H7 (cell line): ENCODE results near the gene WBP1. TPM values are rescaled to one million over a fixed set of nuclear protein-coding genes. Genes with fewer than 3 reads are reported as not detected.
"Not testable (repeated sequence)": the region's sequence is repeated elsewhere in the genome, so short reads cannot be mapped to it uniquely, and the experiment has no call there.

ENCODE experiments used
- DNase-seq: peaks from one replicate; pipeline ENCODE4 v3.0.0; 2012
- H3K27me3 ChIP-seq: 2 replicates; pipeline ENCODE4 v1.6.0; 2011; ENCODE audit warnings: mild to moderate bottlenecking, low read length; ENCODE audit not compliant: control insufficient read depth, insufficient read depth
- H3K36me3 ChIP-seq: replicated peaks from 2 replicates; pipeline ENCODE4 v1.5.1; 2011; ENCODE audit warnings: low read length; ENCODE audit not compliant: control insufficient read depth, insufficient read depth
- H3K4me3 ChIP-seq: 2 replicates; pipeline ENCODE4 v1.5.1; 2011; ENCODE audit warnings: low read depth, mild to moderate bottlenecking, control low read depth, low read length, moderate library complexity; ENCODE audit not compliant: insufficient read depth
- total RNA-seq: library from RNA; depleted of rRNA; stranded (reverse); fragments of >200 nt; shearing (Covaris generic); gene quantifications from 2 replicates; pipeline ENCODE4 v1.2.3, GENCODE V29; 2014

Gene WBP1
- total RNA-seq, 1 experiment from 2014 or later = 81.0 TPM

DNA sequence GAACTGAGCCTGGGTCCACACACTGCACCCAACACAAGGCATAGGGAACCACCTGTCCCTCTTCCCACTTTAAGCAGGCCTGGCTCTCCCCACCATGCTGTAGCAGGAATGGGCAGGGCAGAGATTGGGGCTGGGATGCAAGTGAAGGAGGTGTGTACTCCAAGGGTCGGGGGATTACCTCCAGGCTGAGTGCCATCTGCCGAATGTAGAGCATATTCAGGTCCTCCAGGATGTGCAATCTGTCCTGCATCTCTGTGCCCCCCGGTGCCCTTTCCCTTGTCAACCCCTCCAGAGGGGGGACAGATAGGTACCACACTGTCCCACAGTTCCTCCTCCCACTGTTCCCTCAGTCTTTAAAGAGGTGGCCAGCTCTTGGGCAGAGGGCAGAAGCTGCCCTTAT is 18.9 kb upstream of the WBP1 start:
- Histone ChIP-seq H3K27me3 (no peaks in the 10 kb centered on the region; the same call in 1 of the 2 replicates), H3K4me3 (no peak overlapping the region), H3K36me3 (peaks cover 2% of the 10 kb centered on the region)
- DNase-seq = peak; percentile 31

DNA sequence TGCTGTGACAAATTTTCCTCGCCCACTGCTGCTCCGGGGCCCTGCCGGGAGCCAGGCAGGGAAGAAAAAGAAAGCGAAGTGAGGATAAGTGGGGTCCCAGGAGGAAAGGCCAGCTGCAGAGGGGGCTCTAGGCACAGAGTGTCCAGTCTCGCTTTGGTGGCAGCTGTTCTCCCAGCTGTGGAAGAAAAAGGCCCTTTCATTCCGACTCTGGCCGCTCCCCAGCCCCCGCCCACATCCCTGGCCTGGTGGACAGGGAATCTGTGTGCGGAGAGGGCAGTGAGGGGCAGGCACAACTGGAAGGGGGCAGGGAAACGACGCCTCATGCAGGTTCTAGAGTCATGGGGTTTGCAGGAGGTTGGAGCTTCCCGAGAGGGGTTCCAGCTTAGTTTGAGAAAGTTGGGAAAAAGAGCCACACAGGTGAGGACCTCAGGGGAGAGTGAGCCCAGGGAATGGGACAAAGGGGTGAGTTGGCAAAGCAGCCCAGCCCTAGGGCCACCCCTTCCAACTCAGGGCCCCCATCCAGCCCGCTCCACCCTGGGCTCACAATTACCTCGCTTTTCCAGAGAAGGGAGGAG is 18.3 kb upstream of the WBP1 start:
- H3K27me3 ChIP-seq = no peaks in the 10 kb centered on the region; the same call in 1 of the 2 replicates
- peaks cover 2% of the 10 kb centered on the region for H3K36me3 ChIP-seq
- peak; percentile 69 for DNase-seq
- peak overlapping the region; percentile 98 for H3K4me3 ChIP-seq

DNA sequence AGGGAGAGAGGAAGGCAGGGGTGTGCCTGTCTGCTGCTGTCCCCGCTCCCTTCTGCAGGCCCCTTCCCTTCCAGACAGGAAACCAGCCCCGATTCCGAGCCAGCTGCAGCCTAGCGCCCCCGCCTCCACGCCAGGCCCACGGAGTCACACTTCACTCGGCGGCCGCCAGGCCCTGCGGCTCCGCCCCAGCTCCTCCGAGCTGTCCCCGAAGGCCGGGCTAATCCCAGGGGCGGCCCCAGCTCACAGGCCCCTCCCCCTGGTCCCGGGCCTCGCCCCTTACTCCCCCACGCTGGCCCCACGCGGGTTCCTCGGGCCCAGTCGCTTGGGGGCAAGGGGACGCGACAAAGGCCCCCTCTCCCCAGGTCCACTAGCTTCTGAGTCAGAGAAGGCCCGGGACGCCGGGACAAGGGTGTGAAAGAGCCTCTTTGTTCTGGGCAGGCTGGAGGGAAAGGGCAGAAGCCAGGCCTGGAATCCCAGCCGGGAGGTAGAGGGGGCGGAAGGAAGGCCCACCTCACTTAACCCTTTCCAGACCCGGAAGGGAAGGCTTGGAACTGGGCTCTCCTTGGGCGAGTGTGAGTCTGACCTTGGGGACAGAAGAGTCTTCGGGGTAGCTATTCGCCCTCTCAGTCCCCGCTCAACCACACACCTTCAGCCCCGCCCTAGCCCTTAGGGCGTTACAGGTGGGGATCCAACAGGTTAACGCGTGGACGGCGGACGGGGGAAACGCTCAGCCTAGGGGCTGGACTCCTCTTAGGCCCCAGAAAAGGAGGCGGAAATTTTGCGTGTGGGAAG is 17.7 kb upstream of the WBP1 start:
- DNase-seq = peak; percentile 99
- no peaks in the 10 kb centered on the region; the same call in 1 of the 2 replicates for H3K27me3 ChIP-seq
- peak overlapping the region; percentile 98 for H3K4me3 ChIP-seq
- H3K36me3 ChIP-seq = peaks cover 2% of the 10 kb centered on the region

DNA sequence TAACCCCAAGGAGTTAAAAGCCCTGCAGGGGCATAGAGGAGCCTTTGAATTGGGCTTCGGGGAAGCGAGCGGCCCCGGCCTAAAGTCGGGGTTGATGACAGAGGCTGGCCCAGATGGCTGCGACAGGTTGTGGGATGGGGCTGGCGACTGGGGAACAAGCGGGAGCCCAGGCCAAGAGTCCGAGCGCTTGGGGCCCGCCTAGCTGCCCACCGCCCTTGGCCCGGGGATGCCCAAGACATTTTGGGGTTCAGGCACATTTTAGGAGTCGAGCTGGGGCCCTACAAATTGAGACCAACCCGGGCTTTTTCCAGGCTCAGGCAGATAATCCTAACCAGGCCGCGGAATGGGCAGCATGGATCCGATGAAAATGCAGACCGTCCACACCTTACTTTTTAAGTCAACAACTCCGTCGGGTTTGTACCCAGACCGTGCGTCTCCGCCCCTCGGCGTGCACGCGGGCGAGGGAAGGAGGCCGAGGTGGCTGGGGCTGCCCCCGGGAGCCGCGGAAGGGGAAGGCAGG is 17.0 kb upstream of the WBP1 start:
- H3K4me3 ChIP-seq = peak overlapping the region; percentile 98
- H3K36me3 ChIP-seq = peaks cover 2% of the 10 kb centered on the region
- H3K27me3 ChIP-seq = no peaks in the 10 kb centered on the region; the same call in 1 of the 2 replicates
- DNase-seq = peak; percentile 76

DNA sequence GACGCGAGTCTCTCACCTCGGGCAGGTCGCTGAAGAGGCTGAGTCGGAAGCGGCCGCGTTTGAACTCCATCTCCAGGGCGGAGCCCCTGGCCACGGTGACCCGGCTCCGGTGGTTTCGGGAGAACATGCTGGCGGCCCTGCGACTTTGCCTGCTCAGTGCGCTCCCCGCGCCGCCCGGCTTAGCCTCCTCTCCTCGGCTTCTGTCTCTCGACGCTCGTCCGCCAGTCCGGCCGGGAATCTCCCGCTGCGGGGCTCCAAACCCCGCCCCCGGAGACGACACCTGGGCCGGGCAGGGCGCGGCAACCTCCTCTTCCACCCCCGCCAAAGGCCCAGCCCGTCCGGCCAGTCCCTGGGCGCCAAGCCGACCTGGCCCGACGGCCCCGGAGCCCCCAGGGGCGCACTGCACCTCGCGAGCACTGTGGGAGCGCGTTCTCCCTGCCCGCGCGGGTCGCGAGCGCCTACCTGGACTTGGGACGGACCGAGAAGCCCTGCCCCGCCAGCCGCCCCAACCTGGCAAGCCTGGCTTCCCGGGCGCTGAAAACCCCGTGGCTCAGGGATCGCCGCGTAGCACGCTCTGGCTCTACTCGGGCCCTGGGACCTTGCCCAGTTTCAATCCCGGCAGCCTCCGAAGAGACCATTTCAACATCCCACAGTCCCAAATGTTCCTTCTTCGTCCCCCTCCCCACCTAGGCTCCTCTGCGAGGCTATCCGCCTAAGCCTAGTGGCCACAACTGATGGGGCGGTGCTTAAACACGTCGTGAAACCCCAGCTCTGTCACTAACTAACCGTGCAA is 16.4 kb upstream of the WBP1 start, which contains the start of gene RTKN:
TSS of gene RTKN (minus strand) at position 248 of the 793 bp plus-strand sequence. CDS start at position 127, 121 bp downstream.
- Histone ChIP-seq H3K36me3 (peaks cover 2% of the 10 kb centered on the region), H3K4me3 (peak within 1 kb of the TSS; percentile 98), H3K27me3 (no peaks in the 10 kb centered on the region; the same call in 1 of the 2 replicates)
- DNase-seq = peak; percentile 97

DNA sequence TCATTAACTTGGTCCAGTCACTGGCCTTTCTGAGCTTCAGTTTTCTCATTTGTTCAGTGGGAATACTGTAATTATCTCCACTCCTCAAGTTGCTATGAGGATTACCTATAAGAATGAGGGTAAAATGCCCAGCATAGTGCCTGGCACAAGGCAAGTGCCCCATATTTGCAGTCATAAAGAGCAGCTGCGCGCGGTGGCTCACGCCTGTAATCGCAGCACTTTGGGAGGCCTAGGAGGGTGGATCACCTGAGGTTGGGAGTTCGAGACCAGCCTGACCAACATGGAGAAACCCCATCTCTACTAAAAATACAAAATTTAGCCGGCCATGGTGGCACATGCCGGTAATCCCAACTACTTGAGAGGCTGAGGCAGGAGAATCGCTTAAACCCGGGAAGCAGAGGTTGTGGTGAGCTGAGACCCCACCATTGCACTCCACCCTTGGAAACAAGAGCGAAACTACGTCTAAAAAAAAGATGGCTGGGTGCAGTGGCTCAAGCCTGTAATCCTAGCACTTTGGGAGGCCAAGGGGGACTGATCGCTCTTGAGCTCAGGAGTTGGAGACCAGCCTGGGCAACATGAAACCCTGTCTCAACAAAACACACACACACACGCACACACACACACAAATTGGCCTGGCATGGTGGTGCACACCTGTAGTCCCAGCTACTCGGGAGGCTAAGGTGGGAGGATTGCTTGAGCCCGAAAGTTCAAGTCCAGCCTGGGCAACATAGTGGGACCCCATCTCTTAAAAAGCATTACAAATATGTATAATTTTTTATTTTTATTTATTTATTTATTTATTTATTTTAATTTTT is 15.5 kb upstream of the WBP1 start:
- DNase-seq = not testable (repeated sequence)

DNA sequence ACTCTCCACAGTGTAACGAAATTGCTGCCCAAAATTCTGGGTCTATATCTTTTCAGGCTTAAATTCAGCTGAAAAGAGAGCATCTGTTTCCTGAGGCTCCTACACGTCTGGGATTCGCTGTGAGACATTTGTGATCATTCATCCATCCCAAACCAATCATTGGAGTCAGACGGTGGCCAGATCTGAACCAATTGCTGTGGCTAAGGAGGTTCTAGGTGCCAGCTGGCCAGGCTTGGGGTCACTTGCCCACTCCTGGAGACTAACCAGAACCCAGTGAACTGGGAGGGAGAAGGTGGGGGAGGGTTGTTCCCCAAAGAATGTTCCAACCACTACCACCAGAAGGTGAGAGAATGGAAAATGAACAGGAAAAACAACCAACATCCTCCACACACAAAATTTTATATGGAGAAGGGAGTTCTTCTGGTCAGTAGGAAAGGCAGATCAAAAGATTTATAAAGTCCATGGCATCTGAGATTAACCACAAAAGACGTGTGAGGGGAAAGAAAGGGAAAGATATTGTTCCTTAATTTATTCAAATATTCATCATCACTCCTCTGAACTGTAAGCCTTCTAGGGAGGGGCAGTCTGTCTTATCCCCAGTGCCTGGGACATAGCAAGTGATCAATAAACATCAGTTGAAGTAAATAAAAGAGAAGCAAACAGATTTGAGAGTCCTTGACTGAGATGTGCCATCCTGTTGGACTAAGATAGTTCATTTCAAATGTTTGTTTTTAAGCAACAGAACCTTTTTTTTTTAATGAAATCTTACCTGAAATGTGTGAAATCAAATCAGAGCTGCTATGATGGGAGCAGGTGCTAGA is 13.5 kb upstream of the WBP1 start:
- Histone ChIP-seq H3K36me3 (no peaks in the 10 kb centered on the region), H3K4me3 (no peak overlapping the region), H3K27me3 (no peaks in the 10 kb centered on the region; the same call in 1 of the 2 replicates)
- DNase-seq = no peak

More for the DNA sequence above, 15.5 kb upstream of the WBP1 start:
- H3K4me3 ChIP-seq = peak overlapping the region; percentile 98
- not testable (repeated sequence) for H3K27me3 ChIP-seq, H3K36me3 ChIP-seq

DNA sequence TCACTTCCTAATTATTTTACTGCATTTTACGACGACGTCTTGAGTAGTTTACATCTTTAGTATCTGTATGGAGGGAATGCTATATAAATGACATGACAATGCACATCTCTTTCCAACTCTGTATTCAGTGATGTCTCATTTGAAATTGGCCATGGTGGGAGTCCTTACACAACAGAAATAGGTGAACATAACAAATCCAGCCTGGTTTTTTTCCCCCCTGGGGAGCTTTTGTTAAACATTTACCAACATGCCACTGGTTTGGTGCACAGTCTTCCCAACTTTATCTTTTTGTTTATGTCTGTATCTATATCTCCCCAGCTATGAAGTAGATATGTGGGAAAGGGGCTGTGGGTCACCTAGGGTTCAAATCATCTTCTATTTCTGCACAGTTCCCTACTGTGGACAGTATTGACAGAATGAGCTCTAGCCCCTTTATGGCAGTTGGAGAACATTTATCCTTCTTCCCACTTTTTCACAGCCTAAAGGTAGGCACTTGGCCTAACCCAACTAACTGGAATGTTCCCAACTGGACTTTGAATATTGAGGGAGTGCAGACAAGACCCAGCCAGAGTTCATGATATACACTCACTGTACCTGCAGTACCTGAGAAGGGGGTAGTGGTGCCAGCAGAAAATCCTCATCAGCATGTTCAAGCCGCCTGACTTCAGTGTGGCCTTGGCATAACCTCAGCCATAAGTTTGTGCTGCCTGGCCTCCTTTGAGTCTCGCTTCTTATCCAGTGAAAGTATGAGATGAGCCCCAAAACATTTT is 10.8 kb upstream of the WBP1 start:
- Histone ChIP-seq H3K36me3 (no peaks in the 10 kb centered on the region), H3K27me3 (no peaks in the 10 kb centered on the region; the same call in 1 of the 2 replicates), H3K4me3 (no peak overlapping the region)
- peak; percentile 8 for DNase-seq

DNA sequence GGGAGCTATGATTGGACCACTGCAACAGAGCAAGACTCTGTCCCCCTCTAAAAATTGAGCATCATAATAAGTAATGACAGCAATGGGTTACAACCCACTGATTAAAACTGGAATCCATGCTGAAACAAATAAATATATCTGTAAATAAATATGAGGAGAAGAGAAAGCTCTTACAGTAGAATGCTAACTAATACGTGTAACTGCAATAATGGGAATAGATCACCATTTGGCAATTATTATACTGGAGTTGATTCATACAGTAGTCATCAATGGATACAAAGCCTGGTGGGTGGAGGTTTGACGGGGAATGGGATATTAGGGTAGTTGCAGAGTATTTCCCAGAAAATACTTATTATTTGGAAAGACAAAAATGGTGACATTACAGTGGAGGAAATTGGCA is 9.5 kb upstream of the WBP1 start:
- no peak for DNase-seq
- H3K4me3 ChIP-seq = no peak overlapping the region
- no peaks in the 10 kb centered on the region; the same call in 1 of the 2 replicates for H3K27me3 ChIP-seq
- H3K36me3 ChIP-seq = no peaks in the 10 kb centered on the region

DNA sequence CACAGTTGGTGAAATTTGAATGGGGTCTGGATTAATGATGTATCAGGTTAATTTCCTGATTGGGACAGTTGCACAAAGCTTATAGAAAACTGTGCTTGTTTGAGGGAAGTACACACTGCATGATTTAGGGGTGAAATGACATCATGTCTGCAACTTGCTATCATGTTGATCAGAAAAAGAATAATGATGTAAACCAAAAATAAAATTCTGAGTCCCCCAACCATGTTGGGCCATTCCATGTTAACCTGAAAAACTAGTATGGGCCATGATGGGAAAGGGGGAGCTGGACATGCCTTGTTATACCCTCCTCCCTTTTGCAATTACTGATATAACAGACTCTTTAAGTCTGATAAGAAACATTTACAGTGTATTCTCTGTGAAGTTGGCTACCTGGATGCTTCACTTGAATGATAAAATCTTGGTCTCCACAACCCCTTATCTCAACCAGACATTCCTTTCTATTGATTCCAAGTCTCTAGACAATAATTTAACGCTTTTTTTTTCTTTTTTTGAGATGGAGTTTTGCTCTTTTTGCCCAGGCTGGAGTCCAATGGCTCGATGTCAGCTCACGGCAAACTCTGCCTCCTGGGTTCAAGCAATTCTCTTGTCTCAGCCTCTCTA is 7.6 kb upstream of the WBP1 start:
- no peaks in the 10 kb centered on the region for H3K36me3 ChIP-seq
- no peaks in the 10 kb centered on the region for H3K27me3 ChIP-seq
- H3K4me3 ChIP-seq = no peak overlapping the region
- no peak for DNase-seq

DNA sequence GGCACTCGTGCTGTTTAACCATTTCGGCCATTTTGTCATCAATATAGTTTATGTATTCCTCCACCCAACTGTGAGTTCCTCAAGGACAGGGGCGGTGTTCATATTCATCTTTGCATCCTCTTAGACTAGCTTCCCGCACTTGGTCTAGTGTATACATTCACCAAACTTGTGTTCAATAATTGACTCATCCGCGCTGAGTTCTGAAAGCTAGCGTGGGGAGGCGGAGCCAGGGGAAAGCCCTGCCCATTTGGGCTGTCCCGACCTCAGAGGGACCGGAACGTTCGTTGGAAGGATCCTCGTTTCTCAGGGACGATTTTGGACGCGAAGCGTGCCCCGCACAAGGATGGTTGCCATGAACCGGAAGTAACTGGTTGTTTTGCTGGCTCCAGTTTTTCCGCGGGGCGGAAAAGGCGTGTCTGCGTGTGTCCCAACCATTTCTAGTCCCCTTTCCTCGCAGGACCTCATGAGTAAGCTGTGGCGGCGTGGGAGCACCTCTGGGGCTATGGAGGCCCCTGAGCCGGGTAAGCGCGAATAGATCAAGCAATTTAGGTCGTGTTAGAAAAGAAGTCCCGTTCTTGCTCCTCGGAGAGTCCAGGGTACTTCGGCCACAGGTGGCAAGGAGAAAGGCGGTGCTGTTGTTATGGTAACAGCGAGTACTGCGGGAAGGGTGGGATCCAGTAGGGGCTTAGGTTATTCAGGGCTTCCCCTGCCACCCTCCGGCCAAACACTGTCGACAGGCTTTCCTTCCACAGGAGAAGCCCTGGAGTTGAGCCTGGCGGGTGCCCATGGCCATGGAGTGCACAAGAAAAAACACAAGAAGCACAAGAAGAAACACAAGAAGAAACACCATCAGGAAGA is 3.4 kb upstream of the WBP1 start, which contains the start of gene INO80B:
TSS of gene INO80B (plus strand) at position 434 of the 858 bp plus-strand sequence. CDS start at position 464, 30 bp downstream.
- peak; percentile 87 for DNase-seq
- Histone ChIP-seq H3K4me3 (peak within 1 kb of the TSS; percentile 59), H3K36me3 (no peaks in the 10 kb centered on the region), H3K27me3 (no peaks in the 10 kb centered on the region)
